GM12891 (cell line): ENCODE measurements around the gene CTBP2.

Experiments used
- DNase-seq: peaks from one replicate; pipeline ENCODE4 v3.0.0; 2011; ENCODE audit warnings: low spot score; ENCODE audit not compliant: insufficient read length
- FAIRE-seq: peaks from 2 replicates; lab custom pipeline; 2011; peaks lifted over from hg19 to GRCh38; lab: Jason Lieb, UNC
- PAX5 ChIP-seq: IDR thresholded peaks from 2 replicates; pipeline ENCODE4 v1.6.1; 2011; ENCODE audit warnings: low read length, moderate library complexity, mild to moderate bottlenecking; ENCODE audit not compliant: insufficient read depth, severe bottlenecking
- POLR2A ChIP-seq: IDR thresholded peaks from 2 replicates; pipeline ENCODE4 v1.6.1; 2011; ENCODE audit warnings: low read depth, low read length, control low read depth
- POLR2AphosphoS5 ChIP-seq: IDR thresholded peaks from 2 replicates; pipeline ENCODE4 v1.6.1; 2011; ENCODE audit warnings: low read depth, low read length, control low read depth
- POU2F2 ChIP-seq: IDR thresholded peaks from 2 replicates; pipeline ENCODE4 v1.6.1; 2011; ENCODE audit warnings: low read depth, mild to moderate bottlenecking, control low read depth, low read length, moderate library complexity
- SPI1 ChIP-seq: IDR thresholded peaks from 2 replicates; pipeline ENCODE4 v1.6.1; 2011; ENCODE audit warnings: low read depth, low read length, control low read depth
- TAF1 ChIP-seq: IDR thresholded peaks from 2 replicates; pipeline ENCODE4 v1.6.1; 2011; ENCODE audit warnings: low read depth, low read length, control low read depth

Gene CTBP2

DNA sequence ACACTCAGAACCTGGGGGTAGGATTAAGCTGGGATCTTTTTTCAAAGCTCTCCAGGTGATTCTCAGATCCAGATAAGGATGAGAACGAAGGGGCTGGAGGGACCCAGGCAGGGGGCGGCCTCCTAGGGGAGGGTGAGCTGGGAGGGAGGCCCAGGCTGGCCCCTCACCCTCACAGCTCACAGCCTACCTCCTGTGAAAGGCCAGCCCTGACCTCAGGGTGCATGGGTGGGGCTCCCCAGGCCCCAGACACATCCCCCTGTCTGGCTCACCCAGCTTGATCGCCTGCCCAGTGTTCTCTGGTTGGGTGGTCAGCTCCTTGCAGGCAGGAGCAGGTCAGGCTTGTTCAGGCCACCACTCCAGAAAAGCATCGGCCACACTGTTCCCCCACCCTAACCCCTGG, 24.3 kb downstream of the CTBP2 start:
- no peak for FAIRE-seq
- DNase-seq, result no peak
- no peak for TF ChIP-seq PAX5
- TF ChIP-seq POU2F2, result no peak
- no peak for TF ChIP-seq TAF1
- TF ChIP-seq POLR2A, result no peak
- no peak for TF ChIP-seq SPI1
- TF ChIP-seq POLR2AphosphoS5, result no peak

DNA sequence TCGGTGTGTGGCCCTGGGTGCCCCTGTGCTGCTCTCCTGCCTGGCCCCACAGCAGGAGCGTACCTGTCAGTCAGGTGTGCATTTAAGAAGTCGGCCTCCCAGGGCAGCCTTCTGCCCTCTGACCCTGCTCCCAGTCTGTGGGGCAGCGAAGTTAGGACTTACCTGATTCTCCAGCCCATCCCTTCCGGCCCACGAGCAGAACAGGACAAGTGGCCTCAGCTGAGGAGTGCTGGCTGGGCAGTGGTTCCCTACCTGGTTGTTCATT, 24.7 kb downstream of the CTBP2 start:
- FAIRE-seq (no peak), DNase-seq (no peak)
- TF ChIP-seq TAF1, result no peak
- no peak for TF ChIP-seq SPI1
- no peak for TF ChIP-seq POLR2AphosphoS5
- no peak for TF ChIP-seq POU2F2
- no peak for TF ChIP-seq PAX5
- TF ChIP-seq POLR2A, result no peak

- FAIRE-seq (no peak), DNase-seq (no peak)
- no peak for TF ChIP-seq POLR2A
- TF ChIP-seq SPI1, result peak; percentile 77
These were observed 25.2 kb downstream of the CTBP2 start for GRCh38 chr10:125134916-125135770.

DNA sequence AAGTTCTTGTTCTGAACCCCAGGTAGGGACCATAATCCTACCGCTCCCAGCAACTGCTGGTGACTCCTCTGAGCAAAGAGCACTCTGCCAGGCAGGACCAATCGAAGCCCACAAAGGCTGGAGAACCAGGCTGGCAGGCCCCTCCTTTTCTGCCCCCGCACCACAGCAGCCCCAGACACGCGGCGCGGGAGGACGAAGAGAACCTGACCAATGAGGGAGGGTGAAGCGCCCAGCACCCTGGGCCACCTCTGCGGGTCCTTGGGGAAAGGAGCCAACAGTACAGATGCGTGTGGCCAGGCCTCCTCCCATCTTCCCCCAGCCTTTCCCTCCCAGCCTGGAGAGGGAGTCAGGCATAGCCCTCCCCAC, 25.9 kb downstream of the CTBP2 start:
- no peak for DNase-seq
- TF ChIP-seq POLR2A, result no peak
- TF ChIP-seq SPI1, result no peak
- TF ChIP-seq POLR2AphosphoS5, result no peak
- no peak for TF ChIP-seq PAX5
- no peak for TF ChIP-seq POU2F2
- no peak for TF ChIP-seq TAF1
- no peak for FAIRE-seq

- FAIRE-seq, result no peak
- TF ChIP-seq POLR2AphosphoS5 (no peak), TAF1 (no peak)
These were observed 26.5 kb downstream of the CTBP2 start for GRCh38 chr10:125133696-125134482.

GRCh38 chr10:125132344-125132743, 28.0 kb downstream of the CTBP2 start:
- FAIRE-seq (no peak), DNase-seq (no peak)
- TF ChIP-seq POLR2AphosphoS5 (no peak), POLR2A (no peak), POU2F2 (no peak), PAX5 (no peak), TAF1 (no peak), SPI1 (no peak)

More at GRCh38 chr10:125133696-125134482, 26.5 kb downstream of the CTBP2 start:
- no peak for DNase-seq

DNA sequence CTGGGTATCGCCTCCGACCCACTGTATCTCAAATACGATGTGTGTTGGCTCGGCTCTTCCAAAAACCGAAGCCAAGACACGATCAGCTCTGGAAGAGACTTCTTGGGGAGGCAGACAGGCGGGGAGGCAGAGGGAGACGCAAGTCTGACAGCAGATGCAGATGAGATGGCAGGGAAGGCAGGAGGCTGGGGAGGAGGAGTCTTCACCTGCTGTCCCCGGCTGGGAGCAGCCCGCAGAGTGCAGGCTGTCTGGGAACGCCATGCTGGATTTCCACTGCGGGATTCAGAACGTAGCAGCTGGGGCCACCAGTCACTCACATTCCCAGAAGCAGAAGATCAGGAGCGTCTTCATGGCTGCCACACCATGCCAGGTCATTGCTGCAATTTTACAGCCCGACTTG, 29.4 kb downstream of the CTBP2 start:
- TF ChIP-seq TAF1 (no peak), PAX5 (no peak), SPI1 (no peak), POLR2A (no peak), POU2F2 (no peak), POLR2AphosphoS5 (no peak)
- FAIRE-seq (no peak), DNase-seq (no peak)

DNA sequence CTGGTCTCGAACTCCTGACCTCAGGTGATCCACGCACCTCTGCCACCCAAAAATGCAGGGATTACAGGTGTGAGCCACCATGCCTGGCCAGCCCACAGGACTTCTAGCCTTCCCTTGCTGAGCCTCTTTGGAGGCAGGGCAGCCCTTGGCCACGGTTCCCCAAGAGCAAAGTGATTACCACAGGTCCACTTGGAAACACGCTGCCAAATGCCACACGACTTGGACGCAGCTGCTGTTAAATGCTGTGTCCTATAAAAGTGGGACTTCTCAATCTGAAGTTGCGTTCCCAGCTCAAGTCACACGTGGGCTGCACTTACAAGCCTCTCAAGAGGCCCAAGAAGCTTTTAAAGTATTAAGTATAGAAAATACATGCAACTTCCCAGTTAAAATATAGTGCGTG, 30.1 kb downstream of the CTBP2 start:
- DNase-seq, result no peak
- TF ChIP-seq PAX5, result no peak
- no peak for TF ChIP-seq POLR2A
- no peak for TF ChIP-seq POU2F2
- no peak for TF ChIP-seq POLR2AphosphoS5
- no peak for TF ChIP-seq TAF1
- no peak for TF ChIP-seq SPI1
- FAIRE-seq, result no peak

GRCh38 chr10:125129076-125129458, 31.3 kb downstream of the CTBP2 start:
- no peak for FAIRE-seq
- TF ChIP-seq PAX5, result no peak
- TF ChIP-seq SPI1, result peak; percentile 44; the same call in 1 of the 2 replicates
- no peak for TF ChIP-seq POLR2AphosphoS5
- no peak for TF ChIP-seq POLR2A
- TF ChIP-seq TAF1, result no peak

DNA sequence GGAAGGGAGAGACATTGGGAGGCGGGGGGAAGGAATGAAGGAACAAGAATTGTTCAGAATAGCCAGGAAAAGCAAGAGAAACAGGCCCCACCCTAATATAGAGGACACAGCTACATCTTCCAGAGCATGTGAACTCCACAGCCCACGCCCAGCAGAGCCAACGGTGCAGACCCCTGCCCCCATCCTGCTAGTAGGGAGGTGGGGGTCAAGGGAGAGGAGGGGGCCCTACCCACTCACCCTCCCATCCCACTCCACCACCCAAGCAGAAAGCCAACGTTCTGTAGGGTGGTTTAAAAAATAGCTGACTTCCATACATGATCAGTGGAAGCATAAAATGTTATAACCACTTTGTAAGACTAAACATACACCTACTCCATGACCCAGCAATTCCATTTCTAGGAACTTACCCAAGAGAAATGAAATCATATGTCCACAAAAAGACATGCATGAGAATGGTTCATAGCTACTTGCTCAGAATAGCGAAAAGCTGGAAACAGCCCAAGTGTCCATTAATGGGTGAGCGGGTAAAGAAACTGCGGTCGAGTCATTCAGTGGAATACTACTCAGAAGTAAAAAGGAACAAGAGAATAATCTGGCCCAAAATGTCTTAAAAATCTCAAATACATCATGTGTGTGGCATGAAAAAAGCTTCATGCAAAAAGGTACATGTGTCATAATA, 31.8 kb downstream of the CTBP2 start:
- TF ChIP-seq PAX5 (no peak), TAF1 (no peak), POU2F2 (no peak), POLR2AphosphoS5 (no peak), POLR2A (no peak), SPI1 (no peak)
- no peak for DNase-seq
- FAIRE-seq, result no peak

More at GRCh38 chr10:125129076-125129458, 31.3 kb downstream of the CTBP2 start:
- DNase-seq, result no peak

DNA sequence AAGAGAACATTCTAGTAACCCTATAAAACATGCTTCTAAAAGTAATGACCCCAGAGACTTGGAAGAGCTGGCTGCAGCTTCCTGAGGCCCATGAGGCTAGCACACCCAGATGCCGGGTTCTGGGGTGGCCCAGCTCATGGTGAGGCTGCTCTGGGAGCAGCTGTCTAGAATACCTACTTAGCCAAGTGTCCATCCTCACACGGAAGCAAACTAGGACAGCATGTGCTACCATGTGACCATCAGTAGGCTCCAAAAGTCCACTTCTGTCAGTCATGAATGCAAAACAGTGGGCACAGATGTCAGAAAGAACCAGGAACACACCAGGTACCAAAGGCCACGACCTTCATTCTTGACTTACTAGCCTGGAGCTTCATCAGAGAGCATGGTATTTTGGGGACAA, 32.4 kb downstream of the CTBP2 start:
- no peak for TF ChIP-seq POLR2AphosphoS5
- no peak for TF ChIP-seq TAF1
- no peak for TF ChIP-seq POLR2A
- TF ChIP-seq POU2F2, result no peak
- no peak for TF ChIP-seq PAX5
- no peak for TF ChIP-seq SPI1
- FAIRE-seq (no peak), DNase-seq (no peak)
